Limb (tissue), 2 donors: Measurements from ENCODE around the gene GLT6D1.

Experiments used
- DNase-seq, 2 donors: peaks; one replicate each; pipeline ENCODE4 v3.0.0-alpha.2; 2016; ENCODE audit errors: extremely low spot score in 2 of 2

Gene GLT6D1

GRCh38 chr9:135587658-135588057, 51.7 kb downstream of the GLT6D1 start:
- DNase-seq, result no peak

- no peak for DNase-seq
Measured at GRCh38 chr9:135586601-135587109, 52.7 kb downstream of the GLT6D1 start.

GRCh38 chr9:135584934-135585333, 54.4 kb downstream of the GLT6D1 start:
- DNase-seq, result no peak

GRCh38 chr9:135584371-135584770, 55.0 kb downstream of the GLT6D1 start:
- DNase-seq, result no peak

GRCh38 chr9:135583688-135584011, 55.7 kb downstream of the GLT6D1 start:
- no peak for DNase-seq

- DNase-seq, result no peak
Measured at GRCh38 chr9:135582966-135583687, 56.2 kb downstream of the GLT6D1 start.

- no peak for DNase-seq
Measured at GRCh38 chr9:135582541-135582940, 56.8 kb downstream of the GLT6D1 start.

- DNase-seq, result no peak
Measured at GRCh38 chr9:135581636-135582426, 57.5 kb downstream of the GLT6D1 start.

GRCh38 chr9:135580664-135581380, 58.5 kb downstream of the GLT6D1 start:
- DNase-seq, result no peak

- no peak for DNase-seq
Measured at GRCh38 chr9:135579889-135580660, 59.3 kb downstream of the GLT6D1 start.

- no peak for DNase-seq
Measured at GRCh38 chr9:135579356-135579755, 60.0 kb downstream of the GLT6D1 start.

- DNase-seq, result no peak
Measured at GRCh38 chr9:135577256-135577655, 62.1 kb downstream of the GLT6D1 start.

- DNase-seq, result no peak
Measured at GRCh38 chr9:135575995-135576631, 63.2 kb downstream of the GLT6D1 start.

- no peak for DNase-seq
Measured at GRCh38 chr9:135574943-135575342, 64.4 kb downstream of the GLT6D1 start.

- DNase-seq, result no peak
Measured at GRCh38 chr9:135574331-135574730, 65.0 kb downstream of the GLT6D1 start.
